PC-3 (cell line): Measurements from ENCODE around the gene DLGAP3. TPM values are rescaled to one million over a fixed set of nuclear protein-coding genes. Genes with fewer than 3 reads are reported as not detected.

Experiments
- ATAC-seq: fragments of 200-7000 bp; cut with Tn5 transposase; 2 replicates; pipeline ENCODE4 v1.9.1; 2020; ENCODE audit warnings: mild to moderate bottlenecking, moderate library complexity
- BruUV-seq: library from RNA; stranded (reverse); fragments of 400-500 nt; replicated peaks from 2 replicates; lab custom pipeline; 2021; lab: Mats Ljungman, UMichigan
- CTCF ChIA-PET: fragments of 300-600 bp; sonication (Branson Sonifier 250); formaldehyde crosslinking; loops from one replicate; lab custom pipeline; 2022; ENCODE audit warnings: antibody characterized with exemption; lab: Charles Lee
- POLR2A ChIA-PET: fragments of 300-600 bp; sonication (Branson Sonifier 250); formaldehyde crosslinking; loops from one replicate; lab custom pipeline; 2022; ENCODE audit warnings: antibody characterized with exemption; ENCODE audit not compliant: unreplicated experiment; lab: Charles Lee
- DNase-seq: peaks from one replicate; pipeline ENCODE4 v3.0.0-alpha.2; 2015
- H2AFZ ChIP-seq: fragments of 300-600 bp; sonication (generic); 2 replicates; pipeline ENCODE4 v1.6.0; 2016; ENCODE audit warnings: antibody characterized with exemption, low read length
- H3F3A ChIP-seq: fragments of 300-600 bp; sonication (generic); one replicate; pipeline ENCODE4 v1.6.0; 2017; ENCODE audit warnings: antibody characterized with exemption, low read length, control low read depth, mild to moderate bottlenecking; ENCODE audit not compliant: unreplicated experiment
- H3K27ac ChIP-seq: fragments of 300-600 bp; sonication (generic); 2 replicates; pipeline ENCODE4 v1.5.1; 2016; ENCODE audit warnings: mild to moderate bottlenecking, low read length
- H3K27me3 ChIP-seq: fragments of 300-600 bp; sonication (generic); 2 replicates; pipeline ENCODE4 v1.6.1; 2016; ENCODE audit warnings: low read length, mixed read lengths
- H3K36me3 ChIP-seq: fragments of 300-600 bp; sonication (generic); 2 replicates; pipeline ENCODE4 v1.6.1; 2016; ENCODE audit warnings: low read depth, mixed run types, low read length, mixed read lengths
- H3K4me1 ChIP-seq: fragments of 300-600 bp; sonication (generic); 2 replicates; pipeline ENCODE4 v1.5.1; 2016; ENCODE audit warnings: low read length; ENCODE audit not compliant: insufficient read depth
- H3K4me2 ChIP-seq: fragments of 300-600 bp; sonication (generic); 2 replicates; pipeline ENCODE4 v1.6.0; 2016; ENCODE audit warnings: low read length
- H3K4me3 ChIP-seq: fragments of 300-600 bp; sonication (generic); 2 replicates; pipeline ENCODE4 v1.5.1; 2016; ENCODE audit warnings: mild to moderate bottlenecking, low read length, mixed read lengths
- H3K79me2 ChIP-seq: fragments of 300-600 bp; sonication (generic); 2 replicates; pipeline ENCODE4 v1.6.1; 2017; ENCODE audit warnings: low read length, mixed read lengths
- H3K9ac ChIP-seq: fragments of 300-600 bp; sonication (generic); 2 replicates; pipeline ENCODE4 v1.6.0; 2016; ENCODE audit warnings: mild to moderate bottlenecking, low read length
- H3K9me2 ChIP-seq: fragments of 300-600 bp; sonication (generic); replicated peaks from 2 replicates; pipeline ENCODE4 v1.6.1; 2016; ENCODE audit warnings: mixed run types, low read length, mixed read lengths
- H3K9me3 ChIP-seq: fragments of 300-600 bp; sonication (generic); 2 replicates; pipeline ENCODE4 v1.6.1; 2016; ENCODE audit warnings: low read length, mixed read lengths
- H4K20me1 ChIP-seq: fragments of 300-600 bp; sonication (generic); 2 replicates; pipeline ENCODE4 v1.6.1; 2016; ENCODE audit warnings: low read length, mixed read lengths
- CTCF ChIP-seq: fragments of 300-600 bp; sonication (generic); conservative IDR thresholded peaks from 2 replicates; pipeline ENCODE4 v1.5.1; 2017; ENCODE audit warnings: antibody characterized with exemption, low read depth, mild to moderate bottlenecking, low read length
- EZH2 ChIP-seq: fragments of 300-600 bp; sonication (generic); IDR thresholded peaks from one replicate; pipeline ENCODE4 v1.6.1; 2017; ENCODE audit warnings: antibody characterized with exemption, mild to moderate bottlenecking, low read length; ENCODE audit not compliant: unreplicated experiment
- EZH2phosphoT487 ChIP-seq: fragments of 300-600 bp; sonication (generic); IDR thresholded peaks from 2 replicates; pipeline ENCODE4 v1.6.1; 2018; ENCODE audit warnings: mild to moderate bottlenecking, antibody characterized with exemption, low read length, borderline replicate concordance
- intact Hi-C: fragments of 100-400 bp; cut with micrococcal nuclease; formaldehyde crosslinking; loops from 2 replicates; pipeline ENCODE4 v1.9.0; 2023
- total RNA-seq: library from RNA; depleted of rRNA; stranded (reverse); fragments of >200 nt; gene quantifications from 2 replicates; pipeline ENCODE4 v1.2.3, GENCODE V29; 2014

Gene DLGAP3
- total RNA-seq, 1 experiment from 2014 or later = not detected

- peak; percentile 73 for ATAC-seq
- H4K20me1 ChIP-seq = no peaks in the 10 kb centered on the region
- H3K4me1 ChIP-seq = no peaks in the 10 kb centered on the region
- H3K79me2 ChIP-seq = no peaks in the 10 kb centered on the region
- H3K27me3 ChIP-seq = peaks cover 23% of the 10 kb centered on the region
- no peak overlapping the region for H3K27ac ChIP-seq
- H3K36me3 ChIP-seq = no peaks in the 10 kb centered on the region
- no TSS peak for BruUV-seq
- H2AFZ ChIP-seq = no peak overlapping the region
- no peak overlapping the region for H3K4me2 ChIP-seq
- ChIA-PET POLR2A (no interaction called here), CTCF (interaction anchor here (0.7 kb wide), 1 partner anchor 186 kb away, joined by 4 read pairs; no protein-coding TSS in a partner anchor)
- intact Hi-C loops = loop anchor here (1.0 to 10.0 kb wide), 5 partner anchors 88 to 388 kb away; partner anchors contain the start of genes SFPQ and TMEM35B
- H3K9me3 ChIP-seq = no peaks in the 10 kb centered on the region
- H3K9ac ChIP-seq = no peak overlapping the region
- no peaks in the 10 kb centered on the region for H3K9me2 ChIP-seq
- no peak for DNase-seq
- no peak overlapping the region for H3K4me3 ChIP-seq
- no peaks in the 10 kb centered on the region for H3F3A ChIP-seq
- TF ChIP-seq CTCF (peak; percentile 36), EZH2 (no peak)
These were observed 32.8 kb downstream of the DLGAP3 start for GRCh38 chr1:34896612-34897011.

GRCh38 chr1:34889705-34890104 lies 39.7 kb downstream of the DLGAP3 start:
- Histone ChIP-seq H3K4me1 (no peaks in the 10 kb centered on the region), H3K27ac (no peak overlapping the region), H3K9me3 (no peaks in the 10 kb centered on the region), H3K9me2 (no peaks in the 10 kb centered on the region), H3K4me3 (no peak overlapping the region), H4K20me1 (no peaks in the 10 kb centered on the region), H2AFZ (no peak overlapping the region), H3F3A (no peaks in the 10 kb centered on the region), H3K4me2 (no peak overlapping the region), H3K27me3 (peaks cover 13% of the 10 kb centered on the region; the same call in 1 of the 2 replicates), H3K36me3 (no peaks in the 10 kb centered on the region), H3K9ac (no peak overlapping the region), H3K79me2 (no peaks in the 10 kb centered on the region)
- ChIA-PET POLR2A (no interaction called here), CTCF (no interaction called here)
- intact Hi-C loops = loop anchor here (10.0 kb wide), 2 partner anchors 95 to 395 kb away; partner anchors contain the start of gene TMEM35B
- TF ChIP-seq EZH2 (no peak), EZH2phosphoT487 (no peak), CTCF (no peak)
- DNase-seq (no peak), ATAC-seq (no peak)
- no TSS peak for BruUV-seq

GRCh38 chr1:34887593-34887992 lies 41.9 kb downstream of the DLGAP3 start:
- Histone ChIP-seq H3K27me3 (peaks cover 25% of the 10 kb centered on the region), H3K36me3 (no peaks in the 10 kb centered on the region), H3K9ac (no peak overlapping the region), H3K27ac (no peak overlapping the region), H3F3A (no peaks in the 10 kb centered on the region), H3K9me3 (no peaks in the 10 kb centered on the region), H3K4me2 (no peak overlapping the region), H3K9me2 (no peaks in the 10 kb centered on the region), H4K20me1 (no peaks in the 10 kb centered on the region), H3K4me3 (no peak overlapping the region), H3K4me1 (no peaks in the 10 kb centered on the region), H3K79me2 (no peaks in the 10 kb centered on the region), H2AFZ (no peak overlapping the region)
- POLR2A ChIA-PET = no interaction called here
- CTCF ChIA-PET = no interaction called here
- intact Hi-C loops = no loop called here
- no TSS peak for BruUV-seq
- no peak for TF ChIP-seq EZH2phosphoT487
- TF ChIP-seq CTCF = no peak
- TF ChIP-seq EZH2 = no peak
- ATAC-seq (no peak), DNase-seq (no peak)
